Choroid plexus epithelial cell (primary cell): ENCODE measurements around the gene ABCA10.

ENCODE experiments used
- DNase-seq: peaks from one replicate; pipeline ENCODE4 v3.0.0-alpha.2; 2010; ENCODE audit warnings: low read depth
- H3K4me3 ChIP-seq: 2 replicates; pipeline ENCODE4 v1.5.1; 2011; ENCODE audit warnings: low read depth, mild to moderate bottlenecking, control low read depth, low read length, moderate library complexity
- CTCF ChIP-seq: conservative IDR thresholded peaks from 2 replicates; pipeline ENCODE4 v1.5.1; 2011; ENCODE audit warnings: low read depth, mild to moderate bottlenecking, control low read depth, inconsistent platforms, low read length, moderate library complexity

ABCA10 gene

GRCh38 chr17:69103557-69104233, 124.9 kb downstream of the ABCA10 start:
- no peak for DNase-seq
- no peak for TF ChIP-seq CTCF
- no peak overlapping the region for H3K4me3 ChIP-seq

- DNase-seq, result no peak
- TF ChIP-seq CTCF, result no peak
- H3K4me3 ChIP-seq, result no peak overlapping the region
Measured at GRCh38 chr17:69098625-69099024, 130.0 kb downstream of the ABCA10 start.
